Aorta (tissue), 5 donors: ENCODE measurements around the gene SIMC1. TPM values are rescaled to one million over a fixed set of nuclear protein-coding genes. Genes with fewer than 3 reads are reported as not detected.

ENCODE experiments used
- ATAC-seq: fragments of 200-7000 bp; cut with Tn5 transposase; one replicate; pipeline ENCODE4 v1.9.1; 2022; ENCODE audit warnings: moderate library complexity; ENCODE audit not compliant: low FRiP score
- DNase-seq, 2 donors: peaks; one replicate each; pipeline ENCODE4 v3.0.0-alpha.2; 2020
- H3K27ac ChIP-seq, 2 donors: one replicate each; pipeline ENCODE4 v1.5.1; 2013; ENCODE audit warnings: low read length in 2 of 2, mild to moderate bottlenecking in 2 of 2, moderate library complexity in 2 of 2, control low read depth in 1 of 2, inconsistent platforms in 1 of 2, low read depth in 1 of 2
- H3K27me3 ChIP-seq, 2 donors: one replicate each; pipeline ENCODE4 v1.6.1; 2013; ENCODE audit warnings: control low read depth in 1 of 2, low read length in 1 of 2, mild to moderate bottlenecking in 1 of 2, moderate library complexity in 1 of 2; ENCODE audit not compliant: insufficient read depth in 2 of 2, control insufficient read depth in 1 of 2
- H3K36me3 ChIP-seq, 2 donors: one replicate each; pipeline ENCODE4 v1.6.1; 2013; ENCODE audit warnings: control low read depth in 1 of 2, low read length in 1 of 2, mild to moderate bottlenecking in 1 of 2; ENCODE audit not compliant: insufficient read depth in 2 of 2, control insufficient read depth in 1 of 2
- H3K4me1 ChIP-seq, 2 donors: one replicate each; pipeline ENCODE4 v1.6.1; 2013; ENCODE audit warnings: low read length in 2 of 2, control low read depth in 1 of 2, mild to moderate bottlenecking in 1 of 2, moderate library complexity in 1 of 2; ENCODE audit not compliant: insufficient read depth in 2 of 2, control insufficient read depth in 1 of 2
- H3K4me3 ChIP-seq, 2 donors: one replicate each; pipeline ENCODE4 v1.5.1; 2013; ENCODE audit warnings: low read length in 2 of 2, control low read depth in 1 of 2, mild to moderate bottlenecking in 1 of 2
- H3K9me3 ChIP-seq: one replicate; pipeline ENCODE4 v1.6.1; 2013; ENCODE audit warnings: mild to moderate bottlenecking, low read length; ENCODE audit not compliant: control insufficient read depth
- WGBS, 2 donors: extraction: QIAGEN DNeasy Blood & Tissue Kit; methylation state at CpG; one replicate each; pipeline ENCODE4 v1.1.7; 2013; 5-methylcytosine and 5-hydroxymethylcytosine counted together
- intact Hi-C, 2 donors: fragments of 100-400 bp; cut with DNase I; formaldehyde crosslinking; loops; one replicate each; pipeline versions ENCODE4 v1.14.2 to v1.15.0; 2022
- polyA plus RNA-seq, 2 donors: library from polyadenylated mRNA; stranded (reverse); fragments of 200-250 nt; gene quantifications; one replicate each; pipeline ENCODE4 v1.2.3, GENCODE V29; 2013
- total RNA-seq, 2 donors: library from RNA; stranded (reverse); fragmentation: NEBNext Ultra II Directional; extraction: Animal tissue kit (Norgen Biotek cat#: 25700); gene quantifications; one replicate each; pipeline ENCODE4 v1.2.1, GENCODE V29; 2021
- donor health status: healthy with polysubstance abuse.
- donor health status: Bipolar disorder and iron deficiency.
- donor health status: DM: no; HTN: no; CAD: no.
- donor health status: DM: no; HTN: no; CAD: no.
- donor health status: DM: yes; HTN: yes; CAD: no.

Gene SIMC1
- total and polyA plus RNA-seq, 4 donors, result 2.6 to 19.7 (median 9.1) TPM

DNA sequence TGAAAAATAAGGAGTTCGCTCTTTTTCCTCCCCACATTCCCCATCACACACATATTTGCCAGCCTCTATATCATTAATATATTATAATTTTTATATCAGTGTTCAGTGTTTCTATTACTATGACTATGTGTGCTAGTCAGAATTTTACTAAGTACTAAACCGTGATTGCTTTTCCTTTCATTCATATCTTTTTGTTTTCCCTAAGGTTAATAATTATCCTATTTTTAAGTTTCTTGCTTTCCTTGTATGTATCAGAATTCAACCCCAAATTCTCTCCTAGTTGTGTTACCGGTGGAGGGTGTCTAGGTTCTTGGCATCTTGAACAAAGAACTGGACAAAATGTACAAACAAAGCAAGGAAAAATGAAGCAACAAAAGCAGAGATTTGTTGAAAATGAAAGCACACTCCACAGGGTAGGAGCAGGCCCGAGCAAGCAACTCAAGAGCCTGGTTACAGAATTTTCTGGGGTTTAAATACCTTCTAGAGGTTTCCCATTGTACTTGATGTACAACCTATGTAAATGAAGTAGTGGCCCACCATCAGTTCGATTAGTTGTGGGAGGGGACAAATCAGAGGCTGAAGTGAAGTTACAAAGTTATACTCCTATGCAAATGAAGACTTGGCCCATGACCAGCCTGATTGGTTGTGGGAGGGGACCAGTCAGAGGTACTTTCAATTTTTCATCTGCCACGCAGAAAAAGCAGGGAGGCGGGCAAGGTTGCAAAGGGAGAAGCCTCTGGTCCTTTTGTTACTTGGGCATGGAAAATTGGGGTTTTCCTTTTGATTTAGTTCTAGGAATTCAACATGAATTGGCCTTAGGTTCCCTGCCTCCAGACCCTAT lies 79.5 kb downstream of the SIMC1 start:
- no peaks in the 10 kb centered on the region for H3K9me3 ChIP-seq
- intact Hi-C loops, result no loop called here
- H3K4me1 ChIP-seq, result no peaks in the 10 kb centered on the region
- H3K27me3 ChIP-seq, result no peaks in the 10 kb centered on the region
- H3K4me3 ChIP-seq, result no peak overlapping the region
- WGBS, 2 donors, result 86 to 93% methylated on average over 7 of the region's 7 CpGs
- ATAC-seq (no peak), DNase-seq (no peak)
- no peak overlapping the region for H3K27ac ChIP-seq
- H3K36me3 ChIP-seq, result peaks cover 5 to 13% of the 10 kb centered on the region in 2 donors

DNA sequence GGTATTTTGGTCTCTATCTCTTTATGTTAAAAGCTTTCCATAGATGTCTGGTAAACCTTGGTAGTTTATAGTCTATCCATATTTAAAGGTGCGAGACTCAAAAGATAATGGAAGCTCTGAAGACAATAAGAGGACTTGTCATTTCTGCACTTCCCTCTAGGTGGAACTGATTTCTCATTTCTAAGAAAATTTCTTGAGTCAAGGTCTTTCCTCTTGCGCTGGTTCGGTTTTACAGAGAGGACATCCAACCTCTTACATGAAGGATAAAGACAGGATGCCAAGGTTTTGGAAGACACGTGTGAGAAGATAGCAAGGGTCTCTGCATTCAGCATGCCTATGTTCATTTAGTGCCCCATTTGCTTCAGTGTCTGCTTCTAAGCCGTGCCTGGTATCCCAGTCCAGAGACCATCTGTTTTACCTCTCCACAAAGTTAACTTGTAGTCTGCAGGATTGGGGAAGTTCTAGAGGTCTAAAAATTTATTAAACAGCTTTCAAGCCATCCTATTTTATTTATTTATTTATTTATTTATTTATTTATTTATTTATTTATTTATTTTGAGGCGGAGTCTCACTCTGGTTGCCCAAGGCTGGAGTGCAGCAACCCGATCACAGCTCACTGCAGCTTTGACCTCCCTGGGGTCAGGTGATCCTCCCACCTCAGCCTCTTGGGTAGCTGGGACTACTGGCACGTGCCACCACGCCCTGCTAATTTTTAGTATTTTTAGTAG lies 81.8 kb downstream of the SIMC1 start:
- 86 to 87% methylated on average over 9 of the region's 9 CpGs for WGBS, 2 donors
- Histone ChIP-seq H3K4me1 (no peaks in the 10 kb centered on the region), H3K9me3 (no peaks in the 10 kb centered on the region), H3K36me3 (peaks cover 7 to 10% of the 10 kb centered on the region in 2 donors), H3K27ac (no peak overlapping the region), H3K4me3 (no peak overlapping the region), H3K27me3 (no peaks in the 10 kb centered on the region)
- ATAC-seq (no peak), DNase-seq (no peak)
- intact Hi-C loops, result no loop called here

DNA sequence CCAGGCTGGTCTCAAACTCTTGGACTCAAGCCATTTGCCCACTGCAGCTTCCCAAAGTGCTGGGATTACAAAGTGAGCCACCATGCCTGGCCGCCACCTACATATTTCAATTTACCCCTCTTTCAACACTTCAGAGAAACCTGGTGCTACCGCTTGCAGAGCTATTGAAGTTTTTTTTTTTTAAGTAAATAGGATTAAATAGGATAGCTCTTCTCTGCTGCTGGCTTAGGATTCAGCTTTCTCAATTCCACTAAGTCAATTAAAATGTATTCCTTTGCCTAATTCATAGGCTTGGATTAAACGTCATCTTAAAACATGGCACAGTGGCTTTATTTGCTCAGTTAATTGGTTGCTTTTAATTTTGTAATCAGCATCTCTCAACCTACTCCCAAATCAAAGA lies 82.4 kb downstream of the SIMC1 start:
- H3K27ac ChIP-seq, result no peak overlapping the region
- no peak for ATAC-seq
- H3K4me3 ChIP-seq, result no peak overlapping the region
- no peaks in the 10 kb centered on the region for H3K27me3 ChIP-seq
- intact Hi-C loops, result no loop called here
- 92 to 97% methylated on average over 3 of the region's 3 CpGs for WGBS, 2 donors
- H3K4me1 ChIP-seq, result no peaks in the 10 kb centered on the region
- H3K9me3 ChIP-seq, result no peaks in the 10 kb centered on the region
- no peak for DNase-seq
- H3K36me3 ChIP-seq, result peaks cover 2 to 5% of the 10 kb centered on the region in 2 donors

DNA sequence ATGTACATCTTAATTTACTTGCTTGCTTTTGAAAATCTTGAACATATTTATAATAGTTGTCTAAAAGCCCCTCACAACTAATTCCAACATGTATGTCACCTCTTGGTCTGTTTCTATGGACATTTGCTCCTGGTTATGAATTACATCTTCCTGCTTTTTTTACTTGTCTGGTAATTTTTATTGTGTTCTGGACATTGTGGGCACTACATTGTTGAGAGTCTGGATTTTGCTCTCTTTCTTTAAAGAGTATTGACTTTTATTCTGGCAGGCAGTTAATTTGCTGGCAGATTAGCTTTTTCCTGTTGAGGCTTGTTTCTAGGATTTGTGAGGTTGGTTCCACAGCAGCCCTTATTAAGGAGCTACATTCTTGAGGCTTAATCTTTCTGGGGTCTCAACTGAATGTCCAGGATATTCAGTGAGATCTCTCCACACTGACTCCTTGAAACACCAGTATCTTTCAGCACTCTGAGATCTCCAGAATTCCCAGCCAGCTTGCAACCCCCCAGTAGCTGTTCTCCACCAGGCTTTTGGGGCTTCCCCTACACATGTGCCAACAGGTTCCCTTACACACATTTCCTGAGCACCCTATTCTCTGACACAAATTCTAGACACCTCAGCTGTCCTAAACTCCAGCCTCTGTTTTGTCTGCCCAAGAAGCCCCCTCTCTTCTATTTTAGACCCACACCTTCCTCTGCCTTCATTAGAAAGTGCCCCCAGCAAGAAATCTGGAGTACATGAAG lies 96.0 kb downstream of the SIMC1 start:
- H3K27ac ChIP-seq, result no peak overlapping the region
- H3K27me3 ChIP-seq, result no peaks in the 10 kb centered on the region
- H3K9me3 ChIP-seq, result no peaks in the 10 kb centered on the region
- ATAC-seq (no peak), DNase-seq (no peak)
- no peaks in the 10 kb centered on the region for H3K4me1 ChIP-seq
- H3K36me3 ChIP-seq, result peaks cover 5 to 6% of the 10 kb centered on the region in 2 donors
- intact Hi-C loops, result no loop called here
- no peak overlapping the region for H3K4me3 ChIP-seq

DNA sequence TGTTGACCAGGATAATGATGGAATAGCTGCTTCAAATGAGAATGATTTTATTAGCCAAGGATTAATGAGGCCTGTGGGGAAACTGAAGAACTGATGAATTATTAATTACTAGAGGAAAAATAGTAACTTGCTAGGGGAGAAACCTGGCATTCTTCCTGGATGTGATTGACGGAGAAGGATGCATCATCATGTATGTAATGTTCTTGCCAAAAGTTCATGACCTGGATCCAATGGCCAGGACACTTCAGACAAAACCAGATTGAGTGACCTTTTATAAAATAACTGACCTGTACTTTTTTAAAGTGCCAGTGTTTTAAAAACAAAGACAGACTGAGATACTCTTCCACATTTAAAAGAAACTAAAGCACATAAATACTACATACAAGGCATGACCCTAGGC lies 99.7 kb downstream of the SIMC1 start:
- no peak for ATAC-seq
- intact Hi-C loops, result no loop called here
- Histone ChIP-seq H3K36me3 (peaks cover 5 to 6% of the 10 kb centered on the region in 2 donors), H3K9me3 (no peaks in the 10 kb centered on the region), H3K27me3 (no peaks in the 10 kb centered on the region), H3K4me3 (no peak overlapping the region), H3K4me1 (no peaks in the 10 kb centered on the region), H3K27ac (no peak overlapping the region)
- WGBS, 2 donors, result 69 to 75% methylated on average over 1 of the region's 1 CpG
- no peak for DNase-seq

DNA sequence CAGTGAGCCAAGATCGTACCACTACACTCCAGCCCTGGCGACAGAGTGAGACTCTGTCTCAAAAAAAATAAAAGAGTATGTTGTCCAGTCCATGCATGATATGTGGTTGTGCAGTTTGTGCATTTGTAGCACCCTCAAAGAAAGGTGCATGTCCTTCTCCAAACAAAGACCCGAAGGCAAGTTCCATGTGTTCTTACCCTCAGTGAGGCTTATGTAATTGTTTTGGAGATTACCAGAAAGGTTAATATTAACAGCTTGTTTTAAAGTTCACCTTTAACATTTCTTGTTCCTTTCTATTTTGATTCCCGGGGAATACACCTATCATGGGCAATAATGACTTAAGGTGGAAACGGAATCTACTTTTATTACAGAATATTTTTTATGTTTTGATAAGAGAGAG lies 101.1 kb downstream of the SIMC1 start:
- Histone ChIP-seq H3K4me3 (no peak overlapping the region), H3K9me3 (no peaks in the 10 kb centered on the region), H3K36me3 (peaks cover 3 to 4% of the 10 kb centered on the region in 2 donors), H3K4me1 (no peaks in the 10 kb centered on the region), H3K27ac (no peak overlapping the region), H3K27me3 (no peaks in the 10 kb centered on the region)
- intact Hi-C loops, result no loop called here
- DNase-seq, result no peak
- WGBS, 2 donors, result 91 to 92% methylated on average over 5 of the region's 5 CpGs
- no peak for ATAC-seq

DNA sequence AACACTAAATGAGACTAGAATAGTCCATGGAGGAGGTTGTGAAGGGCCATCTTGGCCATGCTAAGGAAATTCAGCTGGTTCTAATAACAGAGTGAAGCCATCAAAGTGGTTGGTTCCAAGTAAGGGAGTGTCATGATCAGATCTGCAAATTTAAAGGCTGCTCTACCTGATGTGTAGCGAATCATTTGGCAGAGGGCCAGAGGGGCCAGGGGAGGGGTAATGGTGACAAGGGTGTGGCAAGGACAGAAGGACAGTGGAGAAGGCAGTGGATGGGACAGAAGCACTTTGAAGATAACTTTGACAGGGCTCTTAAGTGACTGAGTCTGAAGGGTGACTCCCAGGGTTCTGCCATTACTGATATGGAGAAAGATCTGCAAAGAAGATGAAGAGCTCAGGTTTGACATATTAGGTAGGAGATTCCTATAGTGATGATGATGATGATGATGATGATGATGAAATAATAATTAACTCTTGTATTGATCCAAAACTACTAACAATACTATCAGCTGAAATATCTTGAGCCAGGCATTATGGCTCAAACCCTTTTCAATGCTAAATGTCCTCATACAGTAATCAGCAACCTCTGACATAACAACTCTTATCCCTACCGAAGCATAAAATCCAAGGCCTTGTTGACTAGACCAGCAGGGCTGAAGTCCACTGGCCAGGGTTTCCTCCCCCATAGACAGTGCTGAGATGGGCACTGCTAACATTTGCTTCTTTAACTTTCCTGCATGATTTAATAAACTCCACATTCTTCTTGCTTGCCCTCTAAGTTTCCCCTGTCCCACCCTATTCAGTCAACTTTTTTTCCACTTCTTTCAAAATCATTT lies 103.3 kb downstream of the SIMC1 start:
- WGBS, 2 donors, result 77 to 94% methylated on average over 2 of the region's 2 CpGs
- H3K4me3 ChIP-seq, result no peak overlapping the region
- no peak overlapping the region for H3K27ac ChIP-seq
- H3K9me3 ChIP-seq, result no peaks in the 10 kb centered on the region
- H3K4me1 ChIP-seq, result no peaks in the 10 kb centered on the region
- intact Hi-C loops, result no loop called here
- ATAC-seq (no peak), DNase-seq (no peak)
- H3K27me3 ChIP-seq, result no peaks in the 10 kb centered on the region
- peaks cover 4 to 6% of the 10 kb centered on the region in 2 donors for H3K36me3 ChIP-seq

DNA sequence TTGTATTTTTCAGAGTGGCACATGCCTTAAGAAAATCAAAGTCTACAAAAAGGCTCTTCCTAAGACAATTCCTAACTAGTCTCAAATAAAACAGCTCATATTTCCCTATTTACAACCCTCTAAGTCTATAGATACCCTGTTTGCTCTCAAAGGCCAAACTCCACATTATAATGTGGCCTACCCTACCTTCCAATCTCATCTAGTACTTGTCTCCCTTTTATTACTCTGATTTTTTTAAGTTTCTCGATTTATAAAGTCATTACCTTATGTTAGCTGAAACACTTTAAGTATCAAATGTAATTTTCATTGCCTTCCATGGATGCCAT lies 103.9 kb downstream of the SIMC1 start:
- ATAC-seq (no peak), DNase-seq (no peak)
- Histone ChIP-seq H3K4me1 (no peaks in the 10 kb centered on the region), H3K27ac (no peak overlapping the region), H3K4me3 (no peak overlapping the region), H3K36me3 (peaks cover 4 to 6% of the 10 kb centered on the region in 2 donors), H3K27me3 (no peaks in the 10 kb centered on the region), H3K9me3 (no peaks in the 10 kb centered on the region)
- 82 to 92% methylated on average over 1 of the region's 1 CpG for WGBS, 2 donors
- intact Hi-C loops, result no loop called here
